PC-9 (cell line): ENCODE data around the gene ATP5ME. TPM values are rescaled to one million over a fixed set of nuclear protein-coding genes. Genes with fewer than 3 reads are reported as not detected.

Experiments used
- BruUV-seq: library from RNA; stranded (reverse); fragments of 400-500 nt; replicated peaks from 2 replicates; lab custom pipeline; 2021; lab: Mats Ljungman, UMichigan
- CTCF ChIA-PET: fragments of 300-600 bp; sonication (Branson Sonifier 250); formaldehyde crosslinking; loops from one replicate; lab custom pipeline; 2022; ENCODE audit warnings: antibody characterized with exemption; lab: Charles Lee
- POLR2A ChIA-PET: fragments of 300-600 bp; sonication (Branson Sonifier 250); formaldehyde crosslinking; loops from one replicate; lab custom pipeline; 2022; ENCODE audit warnings: antibody characterized with exemption; ENCODE audit not compliant: unreplicated experiment; lab: Charles Lee
- DNase-seq, 2 experiments: peaks; one replicate each; pipeline versions ENCODE4 v3.0.0 to v3.0.0-alpha.2; 2015 to 2022; ENCODE audit warnings: mixed read lengths in 1 of 2
- H2AFZ ChIP-seq: fragments of 200-600 bp; sonication (generic); 2 replicates; pipeline ENCODE4 v1.8.1; 2017; ENCODE audit warnings: antibody characterized with exemption
- H3F3A ChIP-seq: fragments of 200-600 bp; sonication (generic); 2 replicates; pipeline ENCODE4 v1.8.1; 2017; ENCODE audit warnings: antibody characterized with exemption, mild to moderate bottlenecking, low read depth; ENCODE audit not compliant: insufficient read depth
- H3K27ac ChIP-seq: fragments of 200-600 bp; sonication (generic); 2 replicates; pipeline ENCODE4 v1.6.1; 2016; ENCODE audit warnings: mixed run types
- H3K27me3 ChIP-seq: fragments of 200-600 bp; sonication (generic); 2 replicates; pipeline ENCODE4 v1.6.1; 2016; ENCODE audit warnings: low read depth, mixed run types; ENCODE audit not compliant: insufficient read depth
- H3K36me3 ChIP-seq: fragments of 200-600 bp; sonication (generic); 2 replicates; pipeline ENCODE4 v1.6.1; 2016; ENCODE audit warnings: low read depth, mixed run types
- H3K4me1 ChIP-seq: fragments of 200-600 bp; sonication (generic); replicated peaks from 2 replicates; pipeline ENCODE4 v1.6.1; 2016; ENCODE audit warnings: mixed run types; ENCODE audit not compliant: insufficient read depth
- H3K4me2 ChIP-seq: fragments of 200-600 bp; sonication (generic); 2 replicates; pipeline ENCODE4 v1.6.1; 2017; ENCODE audit warnings: mixed run types
- H3K4me3 ChIP-seq: fragments of 200-600 bp; sonication (generic); 2 replicates; pipeline ENCODE4 v1.6.1; 2016; ENCODE audit warnings: mixed run types
- H3K79me2 ChIP-seq: fragments of 200-600 bp; sonication (generic); 2 replicates; pipeline ENCODE4 v1.6.1; 2017; ENCODE audit warnings: low read depth, mixed run types
- H3K9me2 ChIP-seq: fragments of 200-600 bp; sonication (generic); 2 replicates; pipeline ENCODE4 v1.8.1; 2017; ENCODE audit warnings: mild to moderate bottlenecking; ENCODE audit not compliant: insufficient read depth
- H3K9me3 ChIP-seq: fragments of 200-600 bp; sonication (generic); 2 replicates; pipeline ENCODE4 v1.8.1; 2016; ENCODE audit warnings: low read depth; ENCODE audit not compliant: insufficient read depth
- H4K20me1 ChIP-seq: fragments of 200-600 bp; sonication (generic); 2 replicates; pipeline ENCODE4 v1.8.1; 2017; ENCODE audit not compliant: insufficient read depth
- CTCF ChIP-seq: fragments of 200-600 bp; sonication (generic); conservative IDR thresholded peaks from 2 replicates; pipeline ENCODE4 v1.6.1; 2017; ENCODE audit warnings: mixed run types, antibody characterized with exemption, mild to moderate bottlenecking, moderate library complexity
- EZH2 ChIP-seq: fragments of 200-600 bp; sonication (generic); IDR thresholded peaks from 2 replicates; pipeline ENCODE4 v1.8.0; 2017; ENCODE audit warnings: antibody characterized with exemption, low read depth
- intact Hi-C: fragments of 100-400 bp; cut with micrococcal nuclease; formaldehyde crosslinking; loops from one replicate; pipeline ENCODE4 v1.10.0; 2022; ENCODE audit not compliant: unreplicated experiment
- total RNA-seq: library from RNA; stranded (reverse); gene quantifications from 2 replicates; pipeline ENCODE4 v1.2.3, GENCODE V29; 2021

ATP5ME gene
- total RNA-seq, 1 experiment from 2014 or later: 334 TPM

- H3K4me2 ChIP-seq: no peak overlapping the region
- H3K4me3 ChIP-seq: no peak overlapping the region
- no peaks in the 10 kb centered on the region for H3F3A ChIP-seq
- intact Hi-C loops: no loop called here
- no peaks in the 10 kb centered on the region for H4K20me1 ChIP-seq
- DNase-seq: no peak
- H3K9me2 ChIP-seq: no peaks in the 10 kb centered on the region
- peaks cover 29% of the 10 kb centered on the region for H3K27me3 ChIP-seq
- H3K79me2 ChIP-seq: peaks cover 2% of the 10 kb centered on the region; the same call in 1 of the 2 replicates
- no peaks in the 10 kb centered on the region for H3K4me1 ChIP-seq
- no TSS peak for BruUV-seq
- no peak overlapping the region for H2AFZ ChIP-seq
- ChIA-PET CTCF (no interaction called here), POLR2A (no interaction called here)
- no peaks in the 10 kb centered on the region for H3K9me3 ChIP-seq
- no peak for TF ChIP-seq EZH2
- no peak for TF ChIP-seq CTCF
- no peak overlapping the region for H3K27ac ChIP-seq
- H3K36me3 ChIP-seq: peaks cover 5% of the 10 kb centered on the region; the same call in 1 of the 2 replicates
Observed at GRCh38 chr4:667545-667925, 6.5 kb downstream of the ATP5ME start.

- peaks cover 5% of the 10 kb centered on the region; the same call in 1 of the 2 replicates for H3K36me3 ChIP-seq
- H3K27me3 ChIP-seq: peaks cover 34% of the 10 kb centered on the region
- no peaks in the 10 kb centered on the region for H3F3A ChIP-seq
- H3K4me1 ChIP-seq: no peaks in the 10 kb centered on the region
- TF ChIP-seq EZH2: no peak
- no peak for TF ChIP-seq CTCF
- no peak overlapping the region for H3K4me3 ChIP-seq
- ChIA-PET CTCF (no interaction called here), POLR2A (no interaction called here)
- no peak overlapping the region for H2AFZ ChIP-seq
- H3K9me2 ChIP-seq: no peaks in the 10 kb centered on the region
- no peak overlapping the region for H3K27ac ChIP-seq
- H3K79me2 ChIP-seq: no peaks in the 10 kb centered on the region
- no TSS peak for BruUV-seq
- no peak overlapping the region for H3K4me2 ChIP-seq
- no peak for DNase-seq
- no peaks in the 10 kb centered on the region for H4K20me1 ChIP-seq
- no peaks in the 10 kb centered on the region for H3K9me3 ChIP-seq
- intact Hi-C loops: no loop called here
Observed at GRCh38 chr4:666822-667544, 7.1 kb downstream of the ATP5ME start.

GRCh38 chr4:666436-666810, 7.7 kb downstream of the ATP5ME start:
- intact Hi-C loops: no loop called here
- Histone ChIP-seq H3K4me2 (no peak overlapping the region), H3K4me1 (no peaks in the 10 kb centered on the region), H4K20me1 (no peaks in the 10 kb centered on the region), H2AFZ (no peak overlapping the region), H3K4me3 (no peak overlapping the region), H3K9me3 (no peaks in the 10 kb centered on the region), H3K9me2 (no peaks in the 10 kb centered on the region), H3K27ac (no peak overlapping the region), H3K79me2 (no peaks in the 10 kb centered on the region), H3F3A (no peaks in the 10 kb centered on the region), H3K36me3 (peaks cover 1% of the 10 kb centered on the region; the same call in 1 of the 2 replicates), H3K27me3 (peaks cover 37% of the 10 kb centered on the region)
- ChIA-PET POLR2A (no interaction called here), CTCF (no interaction called here)
- BruUV-seq: no TSS peak
- TF ChIP-seq EZH2: no peak
- TF ChIP-seq CTCF: no peak
- DNase-seq: no peak
